Subcutaneous adipose tissue (tissue), 4 donors: ENCODE measurements around the gene CAGE1. TPM values are rescaled to one million over a fixed set of nuclear protein-coding genes. Genes with fewer than 3 reads are reported as not detected.

Source experiments
- CTCF ChIP-seq: fragments of 450-650 bp; IDR thresholded peaks from one replicate; pipeline ENCODE4 v1.5.1; 2016; ENCODE audit warnings: low read depth, mild to moderate bottlenecking, control low read depth, antibody characterized with exemption, moderate library complexity
- total RNA-seq, 4 donors: library from RNA; depleted of rRNA; stranded (reverse); fragments of >200 nt; gene quantifications; one replicate each; pipeline ENCODE4 v1.1.0, GENCODE V29; 2016

Gene CAGE1
- total RNA-seq, 4 donors from 2014 or later: not detected

DNA sequence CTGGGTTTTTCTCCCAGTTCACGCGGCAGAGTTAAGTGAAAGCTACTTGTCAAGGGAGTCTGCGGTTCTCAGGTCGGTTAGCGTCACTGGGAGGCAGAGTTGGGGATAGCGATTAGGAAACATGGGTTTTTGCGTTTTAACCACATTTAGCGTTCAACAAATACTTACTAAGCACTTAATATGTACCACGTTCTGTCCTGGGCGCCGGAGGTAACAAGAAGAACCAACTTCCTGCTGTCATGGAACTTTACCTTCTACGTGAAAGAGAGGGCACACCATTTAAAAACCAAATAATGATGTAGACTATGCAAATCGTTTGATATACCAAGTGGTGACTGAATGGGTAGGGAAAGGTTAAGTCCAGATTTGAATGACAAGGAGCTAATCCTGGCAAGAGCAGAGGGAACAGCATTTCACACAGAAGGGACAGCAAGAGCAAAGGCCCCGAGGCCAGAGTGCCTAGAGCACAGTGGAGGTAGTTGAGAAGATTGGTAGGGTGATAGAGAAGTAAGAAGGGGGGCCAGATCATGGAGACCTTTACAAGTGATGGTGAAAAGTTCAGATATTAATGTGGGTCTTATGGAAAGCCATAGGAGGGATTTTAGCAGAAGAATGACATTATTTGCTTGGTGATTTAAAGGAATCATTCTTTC lies 810 bp upstream of the CAGE1 start:
- no peak for TF ChIP-seq CTCF

- no peak for TF ChIP-seq CTCF
Measured at GRCh38 chr6:7389162-7389450, 436 bp downstream of the CAGE1 start.

- no peak for TF ChIP-seq CTCF
Measured at GRCh38 chr6:7381092-7381491, 8.4 kb downstream of the CAGE1 start.

- no peak for TF ChIP-seq CTCF
Measured at GRCh38 chr6:7378740-7379139, 10.8 kb downstream of the CAGE1 start.

DNA sequence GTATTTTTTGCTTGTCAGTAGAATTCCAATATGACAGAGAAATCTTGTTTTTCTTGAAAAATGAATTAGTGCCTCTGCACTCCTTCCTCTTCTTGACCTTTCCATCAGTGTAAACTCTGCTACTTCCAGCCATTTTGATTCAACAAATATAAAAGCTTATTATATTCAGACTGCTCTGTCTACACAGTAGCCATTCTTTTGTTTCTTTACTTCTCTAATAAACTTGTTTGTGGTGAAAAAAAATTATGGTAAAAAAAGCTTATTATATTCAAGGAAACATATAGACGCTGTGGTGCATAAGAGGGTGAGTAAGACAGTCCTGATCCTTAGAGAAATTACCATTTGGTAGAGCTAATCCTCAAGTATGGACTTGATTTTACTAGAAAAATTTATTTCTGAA lies 11.6 kb downstream of the CAGE1 start:
- no peak for TF ChIP-seq CTCF

DNA sequence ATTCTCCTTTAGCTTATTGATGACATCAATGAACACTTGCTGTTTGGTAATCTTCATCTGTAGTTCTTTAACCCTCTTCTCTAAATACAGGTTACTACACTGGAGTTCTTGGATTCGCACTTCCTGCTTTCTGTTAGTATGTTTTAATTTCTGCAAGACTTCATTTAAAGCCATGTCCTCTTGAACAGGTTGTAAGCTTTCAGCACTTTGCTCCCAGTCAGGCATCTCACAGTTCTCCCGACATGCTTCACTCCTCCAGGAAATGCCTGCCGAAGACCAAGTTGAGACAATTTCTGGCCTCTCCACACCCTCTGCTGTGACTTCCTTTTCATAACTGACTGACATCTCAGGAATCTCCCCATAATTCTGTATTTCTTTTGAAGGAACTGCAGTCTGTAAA lies 15.8 kb downstream of the CAGE1 start:
- TF ChIP-seq CTCF: no peak

DNA sequence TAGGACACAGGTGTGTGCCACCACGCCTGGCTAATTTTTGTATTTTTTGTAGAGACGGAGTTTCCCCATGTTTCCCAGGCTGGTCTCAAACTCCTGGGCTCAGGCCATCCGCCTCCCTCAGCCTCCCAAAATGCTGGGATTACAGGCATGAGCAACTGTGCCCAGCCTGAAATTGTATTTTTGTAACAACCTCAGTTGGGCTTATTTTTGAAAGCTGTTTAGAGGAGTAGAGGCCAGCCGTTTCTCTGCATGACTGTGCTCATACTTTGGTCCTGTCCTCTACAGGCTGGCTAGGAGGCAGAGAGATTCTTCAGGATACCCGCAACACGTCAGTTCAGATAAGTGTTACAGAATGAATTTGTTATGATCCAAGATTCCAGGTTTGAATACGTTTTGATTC lies 22.1 kb downstream of the CAGE1 start:
- TF ChIP-seq CTCF: no peak
